ENCODE measurements around the gene CFDP1.

The CFDP1 gene

GRCh38 chr16:75263291-75263962 is 169.9 kb downstream of the CFDP1 start:
- no peak for FAIRE-seq

GRCh38 chr16:75262800-75263127 is 170.5 kb downstream of the CFDP1 start:
- FAIRE-seq = no peak

GRCh38 chr16:75262104-75262799 is 171.1 kb downstream of the CFDP1 start:
- FAIRE-seq = no peak

- FAIRE-seq = no peak
Observed at GRCh38 chr16:75261590-75262078, 171.7 kb downstream of the CFDP1 start.

- FAIRE-seq = no peak
Observed at GRCh38 chr16:75260851-75261589, 172.3 kb downstream of the CFDP1 start.

GRCh38 chr16:75258807-75259141 is 174.5 kb downstream of the CFDP1 start:
- FAIRE-seq = no peak

- no peak for FAIRE-seq
Observed at GRCh38 chr16:75257886-75258806, 175.2 kb downstream of the CFDP1 start.

- no peak for FAIRE-seq
Observed at GRCh38 chr16:75256696-75257343, 176.5 kb downstream of the CFDP1 start.

GRCh38 chr16:75256059-75256571 is 177.2 kb downstream of the CFDP1 start:
- FAIRE-seq = no peak

GRCh38 chr16:75254359-75254837 is 178.9 kb downstream of the CFDP1 start:
- FAIRE-seq = no peak

GRCh38 chr16:75252946-75253911 is 180.1 kb downstream of the CFDP1 start:
- FAIRE-seq = no peak

GRCh38 chr16:75252049-75252864 is 181.0 kb downstream of the CFDP1 start:
- no peak for FAIRE-seq

GRCh38 chr16:75251280-75252048 is 181.8 kb downstream of the CFDP1 start, which contains the start of gene BCAR1:
Gene BCAR1, minus strand, starts transcription at chr16:75251624. Its CDS starts 142 bp downstream, at chr16:75251482.
- no peak for FAIRE-seq

- no peak for FAIRE-seq
Observed at GRCh38 chr16:75250809-75251279, 182.5 kb downstream of the CFDP1 start.

- FAIRE-seq = no peak
Observed at GRCh38 chr16:75250089-75250808, 183.1 kb downstream of the CFDP1 start.

GRCh38 chr16:75249441-75249840 is 183.9 kb downstream of the CFDP1 start:
- FAIRE-seq = no peak

GRCh38 chr16:75248536-75249380 is 184.5 kb downstream of the CFDP1 start:
- no peak for FAIRE-seq
